Heart left ventricle (tissue), 13 donors: ENCODE results near the gene KCNJ6.

Experiments used
- POLR2A ChIP-seq, 2 donors: fragments of 450-650 bp; IDR thresholded peaks; one replicate each; pipeline ENCODE4 v1.6.1; 2017; ENCODE audit warnings: antibody characterized with exemption in 2 of 2, mild to moderate bottlenecking in 2 of 2, moderate library complexity in 2 of 2
- TF ChIP-seq, protein P1 (sequence below), 12 donors: fragments of 200-600 bp; sonication (generic) in 4 of 12; IDR thresholded peaks; one replicate each; pipeline versions ENCODE4 v1.5.0 to v1.8.0; 2018 to 2022; ENCODE audit warnings: antibody characterized with exemption in 12 of 12, mild to moderate bottlenecking in 5 of 12
- donor health status: ischemic (EF 13 %, LVEDD 7.1; RV severe dilation, severe dysfunction).
- donor health status: DM: no; HTN: yes; CAD: no.
- donor health status: DM: no; HTN: no; CAD: no.
- donor health status: ischemic (EF 25% LVEDD 6.9; RV normal size, moderate dysfunction).
- donor health status: ischemic (EF 25% LVEDD 5.7; RV mildly dilated, moderate dysfunction).
- donor health status: ischemic (EF 35%, LVEDD 5.7; RV mildly dilated, moderate dysfunction).
- donor health status: nonischemic (EF 11% LVEDD 7.7; RV severe dilation, severe dysfunction).
- donor health status: DM: yes; HTN: yes; CAD: no.
- donor health status: PGD.
- donor health status: ischemic (EF 29% LVEDD 5.4; RV normal size, mild dysfunction).
- donor health status: nonischemic (EF 23%, LVEDD 6.1; RV moderate dilation, normal function).

DNA sequence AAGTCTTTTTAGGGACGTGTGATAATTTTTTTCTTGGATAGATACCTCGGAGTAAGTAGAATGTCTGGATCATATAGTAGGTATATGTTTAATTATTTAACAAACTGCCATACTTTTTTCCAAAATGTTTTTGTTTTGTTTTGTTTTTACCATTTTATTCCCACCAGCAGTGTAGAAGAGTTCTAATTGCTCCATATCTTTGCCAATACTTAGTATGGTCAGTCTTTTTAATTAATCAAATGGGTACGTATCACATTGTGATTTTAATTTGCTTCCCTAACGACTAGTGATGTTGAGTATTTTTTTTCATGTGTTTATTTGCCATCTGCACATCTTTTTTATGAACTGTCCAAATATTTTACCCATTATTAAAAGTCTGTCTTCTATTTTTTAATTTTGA lies 23.6 kb upstream of the KCNJ6 start:
- TF ChIP-seq, protein P1, sequence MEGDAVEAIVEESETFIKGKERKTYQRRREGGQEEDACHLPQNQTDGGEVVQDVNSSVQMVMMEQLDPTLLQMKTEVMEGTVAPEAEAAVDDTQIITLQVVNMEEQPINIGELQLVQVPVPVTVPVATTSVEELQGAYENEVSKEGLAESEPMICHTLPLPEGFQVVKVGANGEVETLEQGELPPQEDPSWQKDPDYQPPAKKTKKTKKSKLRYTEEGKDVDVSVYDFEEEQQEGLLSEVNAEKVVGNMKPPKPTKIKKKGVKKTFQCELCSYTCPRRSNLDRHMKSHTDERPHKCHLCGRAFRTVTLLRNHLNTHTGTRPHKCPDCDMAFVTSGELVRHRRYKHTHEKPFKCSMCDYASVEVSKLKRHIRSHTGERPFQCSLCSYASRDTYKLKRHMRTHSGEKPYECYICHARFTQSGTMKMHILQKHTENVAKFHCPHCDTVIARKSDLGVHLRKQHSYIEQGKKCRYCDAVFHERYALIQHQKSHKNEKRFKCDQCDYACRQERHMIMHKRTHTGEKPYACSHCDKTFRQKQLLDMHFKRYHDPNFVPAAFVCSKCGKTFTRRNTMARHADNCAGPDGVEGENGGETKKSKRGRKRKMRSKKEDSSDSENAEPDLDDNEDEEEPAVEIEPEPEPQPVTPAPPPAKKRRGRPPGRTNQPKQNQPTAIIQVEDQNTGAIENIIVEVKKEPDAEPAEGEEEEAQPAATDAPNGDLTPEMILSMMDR (IDR thresholded peaks at IDR 0.05), result no peak
- TF ChIP-seq POLR2A (IDR thresholded peaks at IDR 0.05), result no peak
